AG08396 (cell line): Measurements from ENCODE around the gene FAM83G.
"Not testable (repeated sequence)": the region's sequence is repeated elsewhere in the genome, so short reads cannot be mapped to it uniquely, and the experiment has no call there.

Experiments used
- DNase-seq: peaks from one replicate; pipeline ENCODE4 v3.0.0; 2012; ENCODE audit warnings: low spot score, mixed read lengths

The FAM83G gene

GRCh38 chr17:19023209-19023999 lies 18.8 kb upstream of the FAM83G start:
- DNase-seq = no peak

DNA sequence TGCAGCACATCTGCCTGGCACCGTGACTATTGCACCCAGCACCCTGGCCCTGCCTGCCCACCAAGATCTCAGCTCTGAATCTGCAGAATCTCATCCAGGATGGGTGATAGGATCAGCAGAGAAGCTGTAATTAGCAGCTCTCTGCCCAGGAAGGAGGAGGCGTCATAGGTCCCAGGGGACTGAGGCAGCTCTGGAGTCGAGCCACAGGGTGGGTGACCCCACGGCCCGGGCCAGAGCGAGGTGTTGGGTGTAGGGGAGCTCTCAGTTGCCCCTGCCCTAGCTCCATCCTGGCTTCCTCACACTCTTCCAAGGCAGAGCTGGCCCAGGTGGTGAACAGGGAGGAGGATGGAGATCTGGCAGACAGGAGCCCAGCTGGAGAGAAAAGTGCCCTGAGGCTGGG lies 18.2 kb upstream of the FAM83G start:
- DNase-seq = no peak

- DNase-seq = no peak
Observed at GRCh38 chr17:19022128-19022527, 17.6 kb upstream of the FAM83G start.

DNA sequence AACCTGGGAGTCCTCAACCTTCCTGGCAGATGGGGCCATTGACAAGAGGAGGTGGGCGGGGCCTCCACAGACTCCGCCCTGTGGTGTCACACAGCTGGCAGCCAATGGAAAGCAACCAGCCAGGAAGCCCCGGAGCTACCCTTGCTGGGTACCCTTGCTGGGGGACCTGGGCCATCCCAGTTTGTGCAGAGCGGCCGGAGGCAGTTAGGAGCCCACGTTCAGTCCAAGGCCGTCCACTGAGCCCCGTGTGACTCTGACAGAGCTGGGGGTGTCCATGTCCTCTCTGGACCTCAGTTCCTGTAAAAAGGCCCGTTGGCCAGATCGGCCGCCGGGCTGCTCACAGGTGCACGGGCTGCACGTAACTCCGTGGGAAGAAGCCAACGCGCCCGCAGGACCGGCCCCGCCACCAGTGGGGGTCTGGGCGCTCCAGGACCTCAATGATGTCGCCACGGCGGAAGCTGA lies 17.1 kb upstream of the FAM83G start:
- DNase-seq = no peak

GRCh38 chr17:19021011-19021621 lies 16.6 kb upstream of the FAM83G start:
- not testable (repeated sequence) for DNase-seq

DNA sequence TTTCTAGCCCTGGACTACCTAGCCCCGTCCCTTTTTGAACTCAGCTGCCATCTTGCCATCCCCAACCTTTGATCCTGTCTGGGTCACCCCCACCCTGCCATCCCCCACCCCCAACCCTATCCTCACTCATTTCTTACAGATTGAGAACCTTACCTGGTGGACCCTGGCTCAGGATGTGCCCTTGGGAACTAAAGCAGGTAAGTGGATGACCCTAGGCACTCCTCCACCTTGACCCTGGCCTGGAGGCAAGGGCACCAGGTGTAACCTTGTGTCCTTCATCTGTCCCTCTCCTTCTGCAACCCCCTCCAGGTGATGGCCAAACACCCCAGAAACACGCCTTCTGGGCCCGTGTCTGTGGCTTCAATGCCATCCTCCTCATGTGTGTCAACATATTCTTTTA lies 15.5 kb upstream of the FAM83G start:
- DNase-seq = no peak

DNA sequence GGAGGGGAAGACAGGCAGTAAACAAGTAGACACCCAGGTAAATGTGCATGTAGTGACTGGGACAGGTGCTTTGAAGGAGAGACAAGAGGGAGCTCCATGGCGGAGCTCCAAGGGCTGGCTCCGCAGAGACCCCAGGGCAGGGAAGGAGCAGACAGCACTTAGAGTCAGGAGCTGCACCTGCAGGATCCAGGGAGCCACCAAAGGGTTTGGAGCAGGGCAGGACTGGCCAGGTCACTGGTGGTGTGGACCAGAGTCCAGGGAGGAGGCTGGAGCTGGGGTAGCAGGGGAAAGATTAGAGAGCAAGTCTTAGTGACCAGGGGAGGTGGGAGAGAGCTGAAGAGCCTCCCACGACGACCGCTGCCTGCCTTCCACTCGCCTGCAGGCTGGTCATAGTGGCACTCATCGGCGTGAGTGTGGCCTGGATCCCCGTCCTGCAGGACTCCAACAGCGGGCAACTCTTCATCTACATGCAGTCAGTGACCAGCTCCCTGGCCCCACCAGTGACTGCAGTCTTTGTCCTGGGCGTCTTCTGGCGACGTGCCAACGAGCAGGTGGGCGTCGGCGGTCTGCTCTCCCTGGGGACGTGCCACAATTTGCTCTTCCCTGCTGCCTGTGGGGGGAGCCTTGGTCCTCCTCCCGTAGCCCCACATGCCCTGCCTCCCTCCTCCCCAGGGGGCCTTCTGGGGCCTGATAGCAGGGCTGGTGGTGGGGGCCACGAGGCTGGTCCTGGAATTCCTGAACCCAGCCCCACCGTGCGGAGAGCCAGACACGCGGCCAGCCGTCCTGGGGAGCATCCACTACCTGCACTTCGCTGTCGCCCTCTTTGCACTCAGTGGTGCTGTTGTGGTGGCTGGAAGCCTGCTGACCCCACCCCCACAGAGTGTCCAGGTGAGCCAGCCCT lies 14.7 kb upstream of the FAM83G start:
- no peak for DNase-seq

GRCh38 chr17:19018600-19018950 lies 14.0 kb upstream of the FAM83G start:
- DNase-seq = no peak

- DNase-seq = no peak
Observed at GRCh38 chr17:19017804-19018599, 13.4 kb upstream of the FAM83G start.

DNA sequence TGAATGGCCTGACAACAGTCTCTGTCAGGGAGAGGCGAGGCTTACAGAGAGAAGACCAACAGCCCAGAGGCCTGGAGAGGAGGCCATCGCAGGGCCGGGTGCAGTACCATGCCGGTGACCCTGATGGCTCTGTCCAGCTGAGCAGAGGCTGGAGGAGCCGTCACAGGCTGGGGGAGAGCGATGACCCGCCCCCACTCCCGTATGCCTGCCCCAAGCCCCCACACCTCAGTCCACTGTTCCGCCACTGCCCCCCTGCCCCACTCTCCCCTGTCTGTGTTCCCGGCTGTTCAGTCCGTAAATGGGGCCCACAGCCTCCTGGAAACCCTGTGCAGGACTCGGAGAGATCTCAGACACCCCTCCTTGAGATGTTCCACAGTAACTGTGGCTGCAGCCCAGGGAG lies 12.8 kb upstream of the FAM83G start:
- DNase-seq = no peak

GRCh38 chr17:19016881-19017280 lies 12.3 kb upstream of the FAM83G start:
- no peak for DNase-seq

- DNase-seq = no peak
Observed at GRCh38 chr17:19016297-19016696, 11.7 kb upstream of the FAM83G start.

DNA sequence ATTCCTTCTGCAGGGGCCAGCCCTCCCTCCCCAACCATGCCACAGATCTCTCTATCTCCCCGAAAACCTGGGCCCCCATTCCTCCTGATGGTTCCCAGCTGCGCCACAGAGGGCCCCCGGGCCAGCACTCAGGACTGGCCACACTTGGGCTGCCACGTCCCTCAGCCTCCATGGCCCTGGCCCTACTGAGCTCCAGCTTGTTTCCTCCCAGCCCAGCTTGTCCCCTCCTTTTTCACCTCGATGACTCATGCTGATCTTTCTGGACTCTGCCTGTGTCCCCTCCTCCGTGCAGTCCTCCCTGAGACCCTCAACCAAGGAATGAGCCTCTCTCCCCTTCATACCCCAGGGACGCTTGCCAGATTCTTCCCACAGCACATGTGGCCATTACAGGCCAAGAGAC lies 10.9 kb upstream of the FAM83G start:
- DNase-seq = no peak

DNA sequence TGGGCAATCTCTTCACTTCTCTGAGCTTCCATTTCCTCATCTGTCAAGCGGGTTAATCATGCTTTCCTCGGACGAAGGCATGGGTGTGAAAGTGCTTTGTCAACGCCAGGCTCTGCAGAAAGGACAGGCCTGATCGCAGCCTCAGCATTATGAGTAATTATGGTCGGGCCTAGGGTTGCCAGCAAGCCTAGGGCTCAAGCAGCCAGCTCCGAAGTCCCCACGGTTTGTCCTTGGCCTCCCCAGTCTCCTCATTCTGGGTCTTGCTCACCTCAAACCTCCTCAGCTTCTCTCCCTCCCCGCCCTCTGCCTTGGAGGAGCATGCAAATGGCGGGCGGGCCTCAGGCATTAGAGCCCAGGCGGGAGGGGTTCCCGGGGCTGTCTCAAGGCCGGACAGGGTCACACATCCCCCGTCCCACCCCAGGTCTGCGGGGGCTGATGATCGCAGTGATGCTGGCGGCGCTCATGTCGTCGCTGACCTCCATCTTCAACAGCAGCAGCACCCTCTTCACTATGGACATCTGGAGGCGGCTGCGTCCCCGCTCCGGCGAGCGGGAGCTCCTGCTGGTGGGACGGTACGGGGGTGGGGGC lies 10.2 kb upstream of the FAM83G start:
- no peak for DNase-seq

DNA sequence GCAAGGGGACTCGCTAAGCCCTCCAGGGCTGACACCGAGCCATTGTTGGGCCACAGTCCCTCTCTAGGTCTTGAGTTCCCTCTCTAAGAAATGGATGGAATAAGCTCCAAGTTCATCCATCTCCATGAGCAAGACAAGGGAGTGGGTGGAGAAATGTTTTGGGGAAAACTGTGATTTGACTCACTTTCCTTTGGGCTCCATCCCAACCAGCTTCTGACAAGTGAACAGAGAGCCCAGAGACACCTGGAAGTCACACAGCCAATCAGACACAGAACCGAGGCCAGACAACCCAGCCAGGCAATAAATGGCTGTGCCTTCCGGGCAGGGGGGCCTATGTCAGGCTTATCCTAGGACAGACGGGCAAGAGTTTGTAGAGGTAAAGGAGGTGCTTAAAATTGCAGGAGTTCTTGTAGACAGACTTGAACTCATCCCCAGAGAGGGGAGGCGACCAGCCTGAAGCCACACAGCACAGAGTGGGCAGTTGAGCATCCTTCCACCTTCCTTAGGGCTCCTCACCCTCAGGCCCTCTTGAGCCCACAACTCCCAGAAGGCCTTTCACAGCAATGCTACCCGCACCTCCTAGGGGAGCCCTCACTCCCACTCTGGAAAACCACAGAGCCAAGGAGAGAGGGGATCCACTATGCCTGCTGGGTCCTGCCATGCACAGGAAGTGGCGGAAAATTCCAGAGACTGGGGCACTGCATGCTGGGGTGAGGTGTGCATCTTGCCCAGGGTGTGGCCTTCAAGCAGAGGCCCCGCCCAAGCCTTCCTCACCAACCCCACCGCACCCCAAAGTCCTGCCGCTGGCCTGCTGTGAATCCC lies 9.5 kb upstream of the FAM83G start:
- no peak for DNase-seq

DNA sequence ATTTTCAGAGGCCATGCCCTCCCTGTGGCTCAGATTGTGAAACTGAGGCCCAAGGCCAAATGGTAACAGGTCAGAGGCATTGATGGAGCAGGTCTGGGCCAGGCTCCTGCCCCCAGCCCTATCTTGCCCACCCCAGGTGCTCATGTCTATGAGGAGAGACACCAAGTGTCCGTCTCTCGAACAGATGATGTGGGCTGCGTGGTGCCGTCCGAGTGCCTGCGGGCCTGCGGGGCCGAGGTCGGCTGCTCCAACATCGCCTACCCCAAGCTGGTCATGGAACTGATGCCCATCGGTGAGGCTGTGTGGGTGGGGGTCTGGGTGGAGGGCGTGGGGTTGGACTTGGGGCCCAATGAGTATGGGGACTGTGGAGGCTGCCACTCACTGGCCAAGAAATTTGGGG lies 8.7 kb upstream of the FAM83G start:
- DNase-seq = no peak

- DNase-seq = no peak
Observed at GRCh38 chr17:19012171-19013080, 7.9 kb upstream of the FAM83G start.

DNA sequence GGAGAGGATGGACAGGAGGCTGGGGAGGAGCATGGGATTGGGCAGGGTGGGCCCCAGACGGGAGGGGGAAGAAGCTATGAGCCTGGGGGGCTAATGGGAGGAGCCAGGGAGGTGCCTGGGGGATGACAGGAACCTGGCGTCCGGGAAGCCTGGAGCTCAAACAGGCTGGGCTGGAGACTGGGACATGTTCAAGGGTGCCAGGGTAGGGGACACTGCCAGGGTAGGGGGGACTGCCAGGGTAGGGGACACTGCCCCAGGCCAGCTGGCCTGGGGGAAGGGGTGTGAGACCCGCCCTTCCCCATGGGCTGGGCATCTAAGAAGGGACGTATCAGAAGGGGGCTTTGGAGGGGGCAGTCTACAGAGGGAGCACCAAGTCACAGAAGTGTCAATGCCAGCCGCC lies 7.0 kb upstream of the FAM83G start:
- DNase-seq = no peak

GRCh38 chr17:19010729-19011505 lies 6.4 kb upstream of the FAM83G start:
- DNase-seq = no peak
